B cell (primary cell): ENCODE data around the gene MIDN. TPM values are rescaled to one million over a fixed set of nuclear protein-coding genes. Genes with fewer than 3 reads are reported as not detected.

Experiments used
- ATAC-seq: fragments of 200-7000 bp; cut with Tn5 transposase; one replicate; pipeline ENCODE4 v1.10.0; 2021; ENCODE audit warnings: low read depth, mild to moderate bottlenecking, moderate number of reproducible peaks, moderate library complexity
- CTCF ChIA-PET: fragments of 350-600 bp; sonication (Branson Sonifier 250); formaldehyde crosslinking; loops from one replicate; lab custom pipeline; 2021; ENCODE audit warnings: antibody characterized with exemption, inconsistent platforms; lab: Charles Lee
- POLR2A ChIA-PET: fragments of 350-600 bp; sonication (Branson Sonifier 250); formaldehyde crosslinking; loops from one replicate; lab custom pipeline; 2021; ENCODE audit warnings: antibody characterized with exemption; lab: Charles Lee
- DNase-seq: peaks from one replicate; pipeline ENCODE4 v3.0.0; 2013
- H2AFZ ChIP-seq: 2 replicates; pipeline ENCODE4 v1.6.1; 2012; ENCODE audit warnings: mild to moderate bottlenecking, low read depth, low read length; ENCODE audit not compliant: insufficient read depth, poor library complexity, severe bottlenecking
- H3K27ac ChIP-seq, 2 donors: 1 replicate in 1 of 2; 2 replicates in 1 of 2; pipeline ENCODE4 v1.5.1; 2012 to 2013; ENCODE audit warnings: low read length in 2 of 2, mild to moderate bottlenecking in 2 of 2, moderate library complexity in 1 of 2
- H3K27me3 ChIP-seq, 4 experiments: fragments of 200-600 bp in 1 of 4; sonication (generic) in 1 of 4; replicated peaks in 1 of 4; 1 replicate in 2 of 4; 2 replicates in 2 of 4; pipeline versions ENCODE4 v1.6.1 to v1.7.0; 2013 to 2016; ENCODE audit warnings: low read length in 3 of 4, mild to moderate bottlenecking in 2 of 4, mixed read lengths in 1 of 4, moderate library complexity in 1 of 4; ENCODE audit not compliant: insufficient read depth in 4 of 4, control insufficient read depth in 3 of 4; ENCODE audit errors: control extremely low read depth in 1 of 4
- H3K36me3 ChIP-seq, 2 experiments: replicated peaks in 1 of 2; 1 replicate in 1 of 2; 2 replicates in 1 of 2; pipeline versions ENCODE4 v1.6.1 to v1.7.1; 2013; ENCODE audit warnings: low read length in 1 of 2; ENCODE audit not compliant: insufficient read depth in 2 of 2, control insufficient read depth in 1 of 2; ENCODE audit errors: control extremely low read depth in 1 of 2, extremely low read depth in 1 of 2
- H3K4me1 ChIP-seq, 2 donors: fragments of 200-600 bp in 1 of 2; sonication (generic) in 1 of 2; 1 replicate in 1 of 2; 2 replicates in 1 of 2; pipeline versions ENCODE4 v1.5.1 to v1.6.1; 2013 to 2017; ENCODE audit warnings: low read length in 2 of 2; ENCODE audit not compliant: control insufficient read depth in 2 of 2, insufficient read depth in 2 of 2
- H3K4me2 ChIP-seq: replicated peaks from 2 replicates; pipeline ENCODE3; 2012; ENCODE audit warnings: mild to moderate bottlenecking, low read depth, low read length; ENCODE audit not compliant: poor library complexity, severe bottlenecking
- H3K4me3 ChIP-seq, 5 experiments: fragments of 200-600 bp in 1 of 5; sonication (generic) in 1 of 5; 1 replicate in 3 of 5; 2 replicates in 2 of 5; pipeline versions ENCODE4 v1.5.1 to v1.7.0; 2011 to 2016; ENCODE audit warnings: low read length in 4 of 5, mild to moderate bottlenecking in 4 of 5, low read depth in 2 of 5, control low read depth in 1 of 5, moderate library complexity in 1 of 5; ENCODE audit not compliant: insufficient read depth in 1 of 5; ENCODE audit errors: control extremely low read depth in 1 of 5, extremely low read depth in 1 of 5
- H3K79me2 ChIP-seq: fragments of 200-600 bp; sonication (generic); one replicate; pipeline ENCODE4 v1.6.0; 2016; ENCODE audit warnings: low read length; ENCODE audit not compliant: control insufficient read depth, insufficient read depth
- H3K9ac ChIP-seq: fragments of 200-600 bp; sonication (generic); 2 replicates; pipeline ENCODE4 v1.6.1; 2017; ENCODE audit warnings: mild to moderate bottlenecking, low read length, moderate library complexity
- H3K9me3 ChIP-seq, 3 donors: one replicate each; pipeline versions ENCODE4 v1.6.1 to v1.7.1; 2013; ENCODE audit warnings: low read length in 2 of 3; ENCODE audit not compliant: control insufficient read depth in 2 of 3, insufficient read depth in 1 of 3; ENCODE audit errors: control extremely low read depth in 1 of 3
- H4K20me1 ChIP-seq: 2 replicates; pipeline ENCODE4 v1.6.0; 2012; ENCODE audit warnings: mild to moderate bottlenecking, low read length; ENCODE audit not compliant: insufficient read depth, control insufficient read depth, poor library complexity, severe bottlenecking
- H3K27ac Mint-ChIP-seq: one replicate; pipeline ENCODE4 v1.8.0; 2021; ENCODE audit warnings: mixed read lengths
- H3K27me3 Mint-ChIP-seq: one replicate; pipeline ENCODE4 v1.8.0; 2021; ENCODE audit warnings: mixed read lengths
- H3K4me1 Mint-ChIP-seq: one replicate; pipeline ENCODE4 v1.8.0; 2021; ENCODE audit warnings: mixed read lengths
- H3K4me3 Mint-ChIP-seq: one replicate; pipeline ENCODE4 v1.8.0; 2021; ENCODE audit warnings: mixed read lengths
- H3K9me3 Mint-ChIP-seq: one replicate; pipeline ENCODE4 v1.8.0; 2022; ENCODE audit warnings: mixed read lengths; ENCODE audit not compliant: insufficient read depth
- CTCF ChIP-seq: fragments of 200-600 bp; IDR thresholded peaks from one replicate; pipeline ENCODE4 v1.8.0; 2022; ENCODE audit warnings: antibody characterized with exemption, mild to moderate bottlenecking
- EZH2 ChIP-seq: IDR thresholded peaks from 2 replicates; pipeline ENCODE4 v1.6.1; 2012; ENCODE audit warnings: borderline replicate concordance, low read depth, mild to moderate bottlenecking, moderate library complexity, low read length; ENCODE audit not compliant: insufficient read depth, poor library complexity, severe bottlenecking
- WGBS: methylation state at CpG from one replicate; pipeline ENCODE4 v1.1.5; 2013; ENCODE audit warnings: missing lambda C conversion rate; ENCODE audit not compliant: insufficient coverage; 5-methylcytosine and 5-hydroxymethylcytosine counted together
- intact Hi-C: fragments of 100-400 bp; cut with micrococcal nuclease; formaldehyde crosslinking; loops from one replicate; pipeline ENCODE4 v1.10.0; 2022
- polyA plus RNA-seq: library from polyadenylated mRNA; depleted of rRNA; stranded (reverse); fragments of >200 nt; gene quantifications from 2 replicates; pipeline ENCODE4 v1.2.3, GENCODE V29; 2012
- total RNA-seq, 2 donors: library from RNA; stranded (reverse); fragments of 120-200 nt in 1 of 2; gene quantifications; 1 replicate in 1 of 2; 2 replicates in 1 of 2; pipeline versions ENCODE4 v1.2.3 to v1.2.4, GENCODE V29; 2013 to 2022

Gene MIDN
- total and polyA plus RNA-seq, 2 donors (not counting 1 experiment from before 2014, with no cell fraction given): 98.5 to 156 TPM

DNA sequence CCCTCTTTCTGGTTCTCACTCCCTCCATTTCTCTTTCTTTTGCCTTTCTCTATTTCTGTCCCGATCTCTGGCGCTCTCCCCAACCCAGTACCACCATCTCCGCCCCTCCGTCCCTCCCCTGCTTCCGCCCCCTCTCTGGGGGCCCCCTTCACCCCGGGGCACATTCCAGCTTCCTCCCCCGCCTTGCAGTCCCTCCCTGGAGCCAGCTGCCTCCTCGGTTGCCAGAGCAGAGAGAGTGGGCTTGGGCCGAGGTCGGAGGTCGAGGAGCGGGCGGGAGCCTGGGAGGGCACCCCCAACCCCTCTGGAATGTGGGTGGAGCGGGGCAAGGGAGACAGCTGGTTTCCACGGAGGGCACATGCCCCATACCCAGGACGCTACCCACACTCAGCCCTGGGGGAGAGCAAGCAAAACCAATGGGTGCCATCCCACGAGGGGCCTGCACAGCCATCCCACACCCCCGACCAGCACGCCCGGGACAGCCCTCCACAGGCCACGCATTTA, 14.3 kb downstream of the MIDN start:
- Histone ChIP-seq H3K9ac (peak overlapping the region; percentile 98), H3K4me1 (peaks cover 74 to 91% of the 10 kb centered on the region in 2 donors), H4K20me1 (peaks cover 16% of the 10 kb centered on the region), H3K27me3 (no peaks in the 10 kb centered on the region), H3K36me3 (peaks cover 0 to 5% of the 10 kb centered on the region in 2 experiments), H3K4me3 (peak overlapping the region in 4 of 5 experiments; percentile 81 to 95 (median 84)), H3K27ac (peak overlapping the region; percentile 96 to 99), H3K79me2 (peaks cover 29% of the 10 kb centered on the region), H3K9me3 (no peaks in the 10 kb centered on the region), H3K4me2 (peak overlapping the region; percentile 99), H2AFZ (no peak overlapping the region)
- Mint-ChIP-seq H3K9me3 (no peaks in the 10 kb centered on the region), H3K4me3 (peak overlapping the region; percentile 97), H3K27me3 (no peaks in the 10 kb centered on the region), H3K27ac (peak overlapping the region; percentile 100), H3K4me1 (peaks cover 80% of the 10 kb centered on the region)
- TF ChIP-seq CTCF (no peak), EZH2 (no peak)
- POLR2A ChIA-PET: interaction anchor here (0.6 to 11.0 kb wide), 6 partner anchors 6 to 916 kb away, joined by 5 to 402 read pairs (median 22); partner anchors contain the start of genes ATP5F1D and MIDN
- 25% methylated on average over 12 of the region's 21 CpGs for WGBS
- ATAC-seq: no peak
- CTCF ChIA-PET: interaction anchor here (7.6 to 10.0 kb wide), 2 partner anchors 9 to 19 kb away, joined by 113 to 658 read pairs; partner anchors contain the start of gene ATP5F1D
- no peak for DNase-seq
- intact Hi-C loops: loop anchor here (5.0 kb wide), 1 partner anchor 355 kb away; no protein-coding TSS in a partner anchor

- ATAC-seq (no peak), DNase-seq (peak; percentile 72)
- Mint-ChIP-seq H3K9me3 (no peaks in the 10 kb centered on the region), H3K27me3 (no peaks in the 10 kb centered on the region), H3K27ac (peak overlapping the region; percentile 100), H3K4me1 (peaks cover 79% of the 10 kb centered on the region), H3K4me3 (peak overlapping the region; percentile 97)
- H3K79me2 ChIP-seq: peaks cover 29% of the 10 kb centered on the region
- H4K20me1 ChIP-seq: peaks cover 16% of the 10 kb centered on the region
- TF ChIP-seq EZH2 (no peak), CTCF (no peak)
- no peak overlapping the region for H2AFZ ChIP-seq
- peak overlapping the region; percentile 99 for H3K4me2 ChIP-seq
- ChIA-PET POLR2A (interaction anchor here (0.6 to 11.0 kb wide), 6 partner anchors 7 to 915 kb away, joined by 5 to 402 read pairs (median 22); partner anchors contain the start of genes ATP5F1D and MIDN), CTCF (interaction anchor here (7.6 to 10.0 kb wide), 2 partner anchors 9 to 19 kb away, joined by 113 to 658 read pairs; partner anchors contain the start of gene ATP5F1D)
- peaks cover 74 to 91% of the 10 kb centered on the region in 2 donors for H3K4me1 ChIP-seq
- H3K9me3 ChIP-seq: no peaks in the 10 kb centered on the region
- peak overlapping the region; percentile 96 to 99 for H3K27ac ChIP-seq
- intact Hi-C loops: loop anchor here (5.0 kb wide), 1 partner anchor 356 kb away; no protein-coding TSS in a partner anchor
- H3K4me3 ChIP-seq: peak overlapping the region in 4 of 5 experiments; percentile 81 to 95 (median 84)
- peak overlapping the region; percentile 98 for H3K9ac ChIP-seq
- H3K36me3 ChIP-seq: peaks cover 0 to 2% of the 10 kb centered on the region in 2 experiments
- H3K27me3 ChIP-seq: no peaks in the 10 kb centered on the region
- WGBS: 6% methylated on average over 3 of the region's 5 CpGs
Observed at GRCh38 chr19:1263188-1263587, 14.8 kb downstream of the MIDN start.
